ENCODE measurements around the gene PCBP3.

The PCBP3 gene

DNA sequence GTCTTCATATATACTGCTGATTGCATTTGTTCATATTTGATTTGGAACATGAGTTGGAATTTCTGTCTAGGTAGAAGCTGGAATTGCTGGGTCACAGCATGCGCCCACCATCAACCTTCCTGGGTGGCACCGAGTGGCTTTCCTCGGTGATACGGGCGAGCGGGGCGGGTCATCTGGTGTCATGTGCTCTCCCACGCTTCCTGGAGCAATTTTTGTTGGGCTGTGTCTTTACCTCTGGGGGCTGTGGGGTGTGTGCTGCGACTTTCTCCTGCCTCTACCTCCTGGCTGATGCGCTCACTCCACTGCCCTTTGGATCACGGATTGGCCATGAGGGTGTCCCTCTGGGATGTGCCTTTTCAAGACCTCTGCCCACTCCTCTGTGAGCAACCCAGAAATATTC, 229.4 kb downstream of the PCBP3 start:
- no peak overlapping the region for H3K9ac ChIP-seq
- no peak overlapping the region for H3K4me3 ChIP-seq
- peak overlapping the region in 4 of 11 experiments; percentile 79 to 85 (median 81); a peak in 5 of 22 replicates for H3K4me2 ChIP-seq
- H3K27ac ChIP-seq: no peak overlapping the region
- H3K36me3 ChIP-seq: peaks cover 0 to 4% (median 0%) of the 10 kb centered on the region in 11 experiments; a peak in 1 of 22 replicates
- H3K9me3 ChIP-seq (replicated peaks in 1 of 11): no peaks in the 10 kb centered on the region
- no peak for TF ChIP-seq Cebpa-rat (IDR thresholded peaks at IDR 0.05)
- H3K4me1 ChIP-seq: peaks cover 8 to 80% (median 59%) of the 10 kb centered on the region in 10 experiments; a peak in 19 of 20 replicates
- peaks cover 0 to 56% (median 2%) of the 10 kb centered on the region in 11 experiments; a peak in 11 of 22 replicates for H4K20me1 ChIP-seq
- H3K27me3 ChIP-seq: no peaks in the 10 kb centered on the region

DNA sequence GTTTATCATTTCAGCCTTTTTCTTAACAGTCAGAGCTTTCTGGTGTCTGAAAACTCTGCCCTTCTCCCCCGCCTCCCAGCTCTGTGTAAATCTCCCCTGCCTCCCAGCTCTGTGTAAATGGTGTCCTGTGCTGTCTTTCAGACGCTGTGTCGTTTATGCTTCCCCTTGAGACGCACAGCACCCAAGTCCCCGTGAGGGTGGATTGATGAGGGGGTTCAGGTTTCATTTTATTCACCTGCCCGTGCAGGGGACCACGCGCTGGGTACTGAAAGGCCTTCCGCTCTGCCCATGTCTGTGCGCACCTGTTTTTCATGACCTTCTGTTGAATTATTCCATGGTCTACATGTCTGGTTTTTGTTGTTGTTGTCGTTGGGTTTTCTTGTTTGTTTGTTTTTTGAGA, 229.9 kb downstream of the PCBP3 start:
- Histone ChIP-seq H3K36me3 (peaks cover 0 to 4% (median 0%) of the 10 kb centered on the region in 11 experiments; a peak in 1 of 22 replicates), H3K27me3 (no peaks in the 10 kb centered on the region), H3K27ac (no peak overlapping the region), H3K9ac (no peak overlapping the region), H3K4me1 (peaks cover 3 to 77% (median 54%) of the 10 kb centered on the region in 10 experiments; a peak in 19 of 20 replicates), H4K20me1 (peaks cover 0 to 55% (median 0%) of the 10 kb centered on the region in 11 experiments; a peak in 10 of 22 replicates), H3K4me3 (no peak overlapping the region), H3K9me3 (replicated peaks in 1 of 11) (no peaks in the 10 kb centered on the region), H3K4me2 (0 out of 22 replicates have a peak overlapping the region, but pooled peaks of 1 of the 11 experiments have one; percentile 85)
- TF ChIP-seq Cebpa-rat (IDR thresholded peaks at IDR 0.05): no peak

DNA sequence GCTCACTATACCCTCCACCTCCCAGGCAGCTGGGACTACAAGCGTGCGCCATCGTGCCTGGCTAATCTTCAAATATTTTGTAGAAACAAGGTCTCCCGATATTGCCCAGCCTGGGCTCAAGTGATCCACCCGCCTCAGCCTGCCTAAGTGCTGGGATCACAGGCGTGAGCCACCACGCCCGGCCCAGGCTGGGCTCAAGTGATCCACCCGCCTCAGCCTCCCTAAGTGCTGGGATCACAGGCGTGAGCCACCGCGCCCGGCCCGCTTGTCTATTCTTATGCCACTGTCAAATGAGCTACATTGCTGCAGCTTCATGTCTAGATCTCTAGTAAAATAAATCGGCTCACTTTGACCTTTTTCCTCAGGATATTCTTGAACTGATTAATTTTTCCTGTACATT, 230.3 kb downstream of the PCBP3 start:
- H3K27ac ChIP-seq: no peak overlapping the region
- H4K20me1 ChIP-seq: peaks cover 0 to 51% (median 0%) of the 10 kb centered on the region in 11 experiments; a peak in 9 of 22 replicates
- peaks cover 0 to 4% (median 0%) of the 10 kb centered on the region in 11 experiments; a peak in 1 of 22 replicates for H3K36me3 ChIP-seq
- no peak for TF ChIP-seq Cebpa-rat (IDR thresholded peaks at IDR 0.05)
- H3K9me3 ChIP-seq (replicated peaks in 1 of 11): no peaks in the 10 kb centered on the region
- peaks cover 0 to 72% (median 50%) of the 10 kb centered on the region in 10 experiments; a peak in 17 of 20 replicates for H3K4me1 ChIP-seq
- H3K27me3 ChIP-seq: no peaks in the 10 kb centered on the region
- H3K9ac ChIP-seq: no peak overlapping the region
- no peak overlapping the region for H3K4me2 ChIP-seq
- no peak overlapping the region for H3K4me3 ChIP-seq

DNA sequence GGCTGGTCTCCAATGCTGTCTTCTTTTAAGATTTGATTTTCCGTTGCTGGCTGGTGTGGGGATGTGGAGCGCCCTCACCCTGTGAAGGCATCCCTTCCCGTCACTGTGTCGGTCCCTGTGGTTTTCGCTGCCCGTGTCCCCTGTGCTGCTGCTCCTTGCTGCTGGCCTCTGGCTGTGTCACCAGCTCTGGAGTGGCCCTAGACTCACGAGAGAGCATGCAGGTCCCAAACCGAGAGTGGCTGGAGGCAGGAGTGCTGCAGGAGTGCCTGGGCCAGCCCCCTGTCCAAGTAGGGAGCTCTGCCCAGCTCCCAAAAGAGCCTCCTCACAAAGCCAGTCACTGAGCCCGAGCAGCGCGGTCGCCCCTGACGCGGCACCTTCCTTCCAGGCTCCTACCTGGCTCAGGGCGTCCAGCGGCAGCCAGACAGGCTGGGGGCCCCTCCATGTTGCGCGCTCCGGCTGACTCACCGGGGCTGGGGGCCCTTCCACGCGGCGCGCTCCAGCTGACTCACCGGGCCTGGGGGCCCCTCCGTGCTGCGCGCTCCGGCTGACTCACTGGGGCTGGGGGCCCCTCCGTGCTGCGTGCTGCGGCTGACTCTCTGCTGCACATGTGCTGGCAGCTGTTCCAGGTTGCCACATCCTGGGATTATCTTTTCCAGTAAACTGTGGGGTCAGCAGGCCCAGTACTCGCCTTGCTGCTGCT, 231.3 kb downstream of the PCBP3 start:
- Histone ChIP-seq H3K9ac (no peak overlapping the region), H3K4me2 (no peak overlapping the region), H3K4me3 (no peak overlapping the region)

DNA sequence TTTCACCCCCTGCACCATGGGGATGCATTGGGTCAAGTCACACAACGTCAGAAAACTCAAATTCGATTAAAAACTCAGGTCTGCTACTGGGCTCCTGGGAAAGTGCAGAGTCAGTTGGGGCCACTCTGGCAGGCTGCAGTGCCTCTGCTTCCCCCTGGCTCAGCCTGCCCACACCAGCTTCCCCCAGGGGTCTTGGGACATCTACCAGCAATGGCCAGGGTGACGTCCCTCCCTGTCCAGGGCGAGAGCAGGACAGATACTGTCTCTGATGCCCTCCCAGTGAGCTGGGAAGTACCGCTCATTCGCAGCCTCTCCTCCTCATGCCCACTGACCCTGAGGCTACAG, 231.9 kb downstream of the PCBP3 start:
- Histone ChIP-seq H3K36me3 (no peaks in the 10 kb centered on the region), H3K27ac (no peak overlapping the region), H3K27me3 (no peaks in the 10 kb centered on the region), H3K4me2 (no peak overlapping the region), H4K20me1 (peaks cover 0 to 45% (median 0%) of the 10 kb centered on the region in 11 experiments; a peak in 8 of 22 replicates), H3K4me1 (peaks cover 5 to 68% (median 45%) of the 10 kb centered on the region in 10 experiments; a peak in 17 of 20 replicates), H3K9ac (no peak overlapping the region), H3K9me3 (replicated peaks in 1 of 11) (no peaks in the 10 kb centered on the region), H3K4me3 (no peak overlapping the region)
- no peak for TF ChIP-seq Cebpa-rat (IDR thresholded peaks at IDR 0.05)

More for the DNA sequence above, 231.3 kb downstream of the PCBP3 start:
- H3K4me1 ChIP-seq: peaks cover under 1 to 66% (median 43%) of the 10 kb centered on the region in 10 experiments; a peak in 17 of 20 replicates
- H3K27me3 ChIP-seq: no peaks in the 10 kb centered on the region
- no peaks in the 10 kb centered on the region for H3K9me3 ChIP-seq (replicated peaks in 1 of 11)
- peaks cover 0 to 44% (median 0%) of the 10 kb centered on the region in 11 experiments; a peak in 8 of 22 replicates for H4K20me1 ChIP-seq
- no peaks in the 10 kb centered on the region for H3K36me3 ChIP-seq
- no peak overlapping the region for H3K27ac ChIP-seq
- TF ChIP-seq Cebpa-rat (IDR thresholded peaks at IDR 0.05): no peak

DNA sequence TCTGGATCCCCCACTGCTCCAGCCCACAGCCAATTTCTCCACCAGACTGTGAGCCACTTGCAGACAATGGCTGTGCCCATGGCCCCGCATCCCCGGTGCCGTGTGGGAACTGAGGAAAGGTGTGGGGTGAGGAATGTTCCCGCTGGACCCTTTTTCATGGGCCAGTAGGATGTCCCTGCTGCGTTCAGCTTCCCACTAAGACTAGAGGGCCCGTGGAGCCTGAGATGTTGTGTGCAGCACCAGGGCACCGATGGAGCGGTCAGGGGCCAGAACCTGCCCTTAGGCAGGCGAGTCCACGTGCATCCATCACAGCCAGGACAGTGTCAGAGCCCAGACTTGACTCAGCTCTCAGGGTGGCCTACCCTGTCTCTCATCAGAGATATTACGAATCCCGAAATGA, 232.4 kb downstream of the PCBP3 start:
- Histone ChIP-seq H3K36me3 (no peaks in the 10 kb centered on the region), H3K9ac (0 out of 22 replicates have a peak overlapping the region, but pooled peaks of 1 of the 11 experiments have one; percentile 28), H3K4me1 (peaks cover 5 to 68% (median 44%) of the 10 kb centered on the region in 10 experiments; a peak in 17 of 20 replicates), H3K27ac (no peak overlapping the region), H3K9me3 (replicated peaks in 1 of 11) (no peaks in the 10 kb centered on the region), H3K4me3 (no peak overlapping the region), H4K20me1 (peaks cover 0 to 45% (median 0%) of the 10 kb centered on the region in 11 experiments; a peak in 8 of 22 replicates), H3K27me3 (no peaks in the 10 kb centered on the region), H3K4me2 (peak overlapping the region in 2 of 11 experiments; percentile 26; a peak in 3 of 22 replicates)
- TF ChIP-seq Cebpa-rat (IDR thresholded peaks at IDR 0.05): no peak

DNA sequence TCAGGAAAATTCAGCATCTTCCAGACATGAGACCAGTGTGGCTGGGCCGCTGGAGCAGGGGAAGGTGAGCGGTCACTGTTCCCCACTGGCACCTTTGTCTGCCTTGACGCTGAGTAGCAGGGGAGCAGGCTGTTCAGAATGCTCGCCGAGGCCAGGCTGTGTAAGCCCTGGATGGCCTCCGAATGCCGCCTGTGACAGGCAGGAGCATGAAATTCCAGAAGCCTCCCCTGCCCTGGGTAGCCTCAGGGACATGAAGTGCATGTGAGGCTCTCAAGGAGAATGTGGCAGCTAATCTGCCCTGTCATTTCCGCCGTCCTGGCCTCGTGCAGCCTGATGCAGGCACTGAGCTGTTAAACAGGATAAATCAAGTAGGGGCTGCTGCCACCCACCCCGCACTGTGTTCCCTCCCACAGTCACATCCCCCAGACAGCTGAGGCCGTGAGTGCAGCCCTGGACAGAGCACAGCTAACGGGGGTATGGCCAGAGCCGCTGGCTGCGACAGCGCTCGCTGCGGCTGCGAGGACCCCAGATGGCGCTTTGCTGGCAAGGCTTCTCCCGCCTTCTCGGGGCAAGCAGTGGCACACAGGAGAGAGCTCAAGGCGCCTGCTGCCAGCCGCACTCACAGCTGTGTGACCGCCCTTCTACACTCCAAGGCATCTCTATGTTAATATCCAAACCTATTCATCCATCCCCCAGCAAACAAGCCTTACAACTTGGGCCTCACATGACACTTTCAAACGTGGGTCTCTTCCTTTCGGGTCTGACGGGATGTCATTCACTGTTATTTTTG, 233.1 kb downstream of the PCBP3 start:
- Histone ChIP-seq H3K4me1 (peaks cover 6 to 62% (median 38%) of the 10 kb centered on the region in 10 experiments), H3K27ac (0 out of 22 replicates have a peak overlapping the region, but pooled peaks of 1 of the 11 experiments have one; percentile 12), H4K20me1 (peaks cover 0 to 39% (median 0%) of the 10 kb centered on the region in 11 experiments; a peak in 8 of 22 replicates), H3K36me3 (no peaks in the 10 kb centered on the region), H3K27me3 (no peaks in the 10 kb centered on the region), H3K9me3 (replicated peaks in 1 of 11) (no peaks in the 10 kb centered on the region), H3K9ac (peak overlapping the region in 4 of 11 experiments; percentile 5 to 28 (median 14); a peak in 2 of 22 replicates), H3K4me3 (no peak overlapping the region), H3K4me2 (peak overlapping the region in 5 of 11 experiments; percentile 26 to 44 (median 29); a peak in 10 of 22 replicates)
- TF ChIP-seq Cebpa-rat (IDR thresholded peaks at IDR 0.05): no peak

DNA sequence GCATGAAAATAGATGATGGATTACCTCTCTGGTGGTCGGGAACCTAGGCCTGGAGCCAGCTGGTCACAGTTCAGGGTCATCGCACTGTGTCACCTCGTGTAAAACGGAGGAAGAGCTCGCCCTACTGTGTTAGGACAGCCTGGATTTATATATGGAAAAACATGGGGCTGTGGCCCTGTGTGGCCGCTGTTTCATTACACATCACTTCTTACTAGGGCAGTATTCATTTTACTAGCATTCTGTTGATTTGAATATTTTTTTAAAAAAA, 233.6 kb downstream of the PCBP3 start:
- Histone ChIP-seq H3K27me3 (no peaks in the 10 kb centered on the region), H3K9me3 (replicated peaks in 1 of 11) (no peaks in the 10 kb centered on the region), H3K36me3 (no peaks in the 10 kb centered on the region), H3K4me3 (no peak overlapping the region), H3K4me1 (peaks cover 12 to 56% (median 36%) of the 10 kb centered on the region in 10 experiments), H3K4me2 (peak overlapping the region in 3 of 11 experiments; percentile 26 to 37 (median 29); a peak in 3 of 22 replicates), H3K9ac (no peak overlapping the region), H3K27ac (no peak overlapping the region), H4K20me1 (peaks cover 0 to 38% (median 0%) of the 10 kb centered on the region in 11 experiments; a peak in 7 of 22 replicates)
- no peak for TF ChIP-seq Cebpa-rat (IDR thresholded peaks at IDR 0.05)
